Measurements from ENCODE around the gene DCAF7.

Gene DCAF7

GRCh38 chr17:63544467-63545301 lies 5.6 kb upstream of the DCAF7 start:
- DNase-seq (ENCODE audit: low spot score) = no peak

- no peak for DNase-seq (ENCODE audit: low spot score)
These were observed 3.8 kb upstream of the DCAF7 start for GRCh38 chr17:63546308-63547082.

GRCh38 chr17:63547083-63547523 lies 3.2 kb upstream of the DCAF7 start:
- DNase-seq (ENCODE audit: low spot score) = no peak

GRCh38 chr17:63549289-63549945 lies 860 bp upstream of the DCAF7 start:
- DNase-seq (ENCODE audit: low spot score) = no peak

GRCh38 chr17:63550817-63551639 lies 751 bp downstream of the DCAF7 start:
- DNase-seq (ENCODE audit: low spot score) = peak; percentile 23

GRCh38 chr17:63552211-63552610 lies 1.9 kb downstream of the DCAF7 start:
- no peak for DNase-seq (ENCODE audit: low spot score)

GRCh38 chr17:63555500-63556156 lies 5.4 kb downstream of the DCAF7 start:
- no peak for DNase-seq (ENCODE audit: low spot score)

- no peak for DNase-seq (ENCODE audit: low spot score)
These were observed 7.1 kb downstream of the DCAF7 start for GRCh38 chr17:63557416-63557815.

GRCh38 chr17:63558441-63558840 lies 8.2 kb downstream of the DCAF7 start:
- no peak for DNase-seq (ENCODE audit: low spot score)

- no peak for DNase-seq (ENCODE audit: low spot score)
These were observed 11.5 kb downstream of the DCAF7 start for GRCh38 chr17:63561819-63562218.

GRCh38 chr17:63563339-63563738 lies 13.1 kb downstream of the DCAF7 start:
- DNase-seq (ENCODE audit: low spot score) = no peak

- DNase-seq (ENCODE audit: low spot score) = no peak
These were observed 14.3 kb downstream of the DCAF7 start for GRCh38 chr17:63564562-63564961.

- no peak for DNase-seq (ENCODE audit: low spot score)
These were observed 17.0 kb downstream of the DCAF7 start for GRCh38 chr17:63567229-63567628.

GRCh38 chr17:63568563-63568962 lies 18.3 kb downstream of the DCAF7 start:
- no peak for DNase-seq (ENCODE audit: low spot score)

GRCh38 chr17:63571632-63572310 lies 21.5 kb downstream of the DCAF7 start:
- peak; percentile 20 for DNase-seq (ENCODE audit: low spot score)

GRCh38 chr17:63573634-63574033 lies 23.4 kb downstream of the DCAF7 start:
- DNase-seq (ENCODE audit: low spot score) = no peak

- no peak for DNase-seq (ENCODE audit: low spot score)
These were observed 27.9 kb downstream of the DCAF7 start for GRCh38 chr17:63578027-63578768.

- DNase-seq (ENCODE audit: low spot score) = no peak
These were observed 28.5 kb downstream of the DCAF7 start for GRCh38 chr17:63578769-63579111.

- DNase-seq (ENCODE audit: low spot score) = no peak
These were observed 29.4 kb downstream of the DCAF7 start for GRCh38 chr17:63579633-63580032.

GRCh38 chr17:63587770-63588169 lies 37.5 kb downstream of the DCAF7 start:
- no peak for DNase-seq (ENCODE audit: low spot score)

All from SW480 (cell line).